HG03108 (cell line): ENCODE data around the gene IWS1.
A peak's percentile ranks its signal among the peaks of the same experiment; 100 is the strongest.
"Not testable (repeated sequence)": the region's sequence is repeated elsewhere in the genome, so short reads cannot be mapped to it uniquely, and the experiment has no call there.

Experiments
- ATAC-seq: cut with Tn5 transposase; IDR thresholded peaks from one replicate; pipeline ENCODE4 v1.9.1; 2021; ENCODE audit warnings: moderate library complexity; ENCODE audit not compliant: unreplicated experiment

Gene IWS1

GRCh38 chr2:127526132-127527000 lies at the start of gene IWS1:
Gene IWS1 (minus strand): TSS chr2:127526489. CDS start chr2:127526208, 281 bp downstream.
- peak; percentile 82 for ATAC-seq

- no peak for ATAC-seq
Observed at GRCh38 chr2:127575941-127576432, 49.7 kb upstream of the IWS1 start.

- no peak for ATAC-seq
Observed at GRCh38 chr2:127575185-127575765, 49.0 kb upstream of the IWS1 start.

- ATAC-seq, result no peak
Observed at GRCh38 chr2:127574656-127575055, 48.4 kb upstream of the IWS1 start.

- no peak for ATAC-seq
Observed at GRCh38 chr2:127573771-127574170, 47.5 kb upstream of the IWS1 start.

GRCh38 chr2:127573298-127573697 lies 47.0 kb upstream of the IWS1 start:
- no peak for ATAC-seq

GRCh38 chr2:127572841-127573240 lies 46.6 kb upstream of the IWS1 start:
- ATAC-seq, result no peak

GRCh38 chr2:127572352-127572751 lies 46.1 kb upstream of the IWS1 start:
- not testable (repeated sequence) for ATAC-seq

- ATAC-seq, result no peak
Observed at GRCh38 chr2:127570282-127571250, 44.3 kb upstream of the IWS1 start.

- ATAC-seq, result no peak
Observed at GRCh38 chr2:127569666-127570065, 43.4 kb upstream of the IWS1 start.

GRCh38 chr2:127568128-127568527 lies 41.8 kb upstream of the IWS1 start:
- ATAC-seq, result no peak

GRCh38 chr2:127567351-127567854 lies 41.1 kb upstream of the IWS1 start:
- ATAC-seq, result no peak

GRCh38 chr2:127566576-127566975 lies 40.3 kb upstream of the IWS1 start:
- no peak for ATAC-seq

- no peak for ATAC-seq
Observed at GRCh38 chr2:127566139-127566417, 39.8 kb upstream of the IWS1 start.

- ATAC-seq, result no peak
Observed at GRCh38 chr2:127565261-127566138, 39.2 kb upstream of the IWS1 start.

GRCh38 chr2:127564429-127565260 lies 38.4 kb upstream of the IWS1 start:
- no peak for ATAC-seq

- peak; percentile 96 for ATAC-seq
Observed at GRCh38 chr2:127563458-127564428, 37.5 kb upstream of the IWS1 start.

GRCh38 chr2:127562936-127563335 lies 36.6 kb upstream of the IWS1 start:
- no peak for ATAC-seq
